K562 (cell line): ENCODE data around the gene FAIM. TPM values are rescaled to one million over a fixed set of nuclear protein-coding genes. Genes with fewer than 3 reads are reported as not detected.

Experiments used
- ATAC-seq: fragments of 200-7000 bp; cut with Tn5 transposase; 3 replicates; pipeline ENCODE4 v1.9.1; 2020; ENCODE audit warnings: moderate library complexity
- BruUV-seq: library from RNA; stranded (reverse); fragments of 400-500 nt; replicated peaks from 2 replicates; lab custom pipeline; 2021; lab: Mats Ljungman, UMichigan
- CTCF ChIA-PET: fragments of 300-600 bp; formaldehyde crosslinking; extraction: SDS; loops from one replicate; lab custom pipeline; 2021; ENCODE audit warnings: low intra/inter-chr PET ratio; lab: Yijun Ruan, JAX
- POLR2A ChIA-PET: fragments of 300-600, 350-650 bp; sonication (Branson Sonifier 250); formaldehyde crosslinking; extraction: SDS; loops from one replicate; lab custom pipeline; 2021; ENCODE audit warnings: antibody characterized with exemption, inconsistent platforms; lab: Yijun Ruan, JAX
- DNase-seq, 4 experiments: peaks; one replicate each; pipeline versions ENCODE4 v3.0.0 to v3.0.0-alpha.2; 2011 to 2018; ENCODE audit warnings: low spot score in 3 of 4, mixed read lengths in 3 of 4; ENCODE audit errors: extremely low read depth in 1 of 4
- FAIRE-seq: peaks from 2 replicates; lab custom pipeline; 2011; peaks lifted over from hg19 to GRCh38; lab: Jason Lieb, UNC
- H2AFZ ChIP-seq: 2 replicates; pipeline ENCODE4 v1.6.0; 2011; ENCODE audit warnings: low read depth, low read length, control low read depth, inconsistent platforms
- H3K27ac ChIP-seq: fragments of 200-600 bp; 3 replicates; pipeline ENCODE4 v1.8.0; 2011; ENCODE audit warnings: low read depth, mild to moderate bottlenecking, control low read depth, inconsistent platforms, low read length, moderate library complexity, mixed read lengths; ENCODE audit errors: extremely low read depth
- H3K27me3 ChIP-seq, 2 experiments: fragments of 300-600 bp in 1 of 2; 2 replicates in 1 of 2; 3 replicates in 1 of 2; pipeline versions ENCODE4 v1.6.0 to v1.8.0; 2011; ENCODE audit warnings: inconsistent platforms in 2 of 2, low read length in 2 of 2, mild to moderate bottlenecking in 1 of 2, mixed read lengths in 1 of 2, moderate library complexity in 1 of 2; ENCODE audit not compliant: control insufficient read depth in 2 of 2, insufficient read depth in 2 of 2
- H3K36me3 ChIP-seq: fragments of 300-600 bp; 3 replicates; pipeline ENCODE4 v1.8.0; 2011; ENCODE audit warnings: mild to moderate bottlenecking, low read length, inconsistent platforms; ENCODE audit not compliant: control insufficient read depth, insufficient read depth
- H3K4me1 ChIP-seq, 2 experiments: fragments of 200-600 bp in 1 of 2; replicated peaks in 1 of 2; 2 replicates in 1 of 2; 3 replicates in 1 of 2; pipeline versions ENCODE4 v1.5.1 to v1.8.0; 2011; ENCODE audit warnings: inconsistent platforms in 2 of 2, low read length in 2 of 2, mild to moderate bottlenecking in 1 of 2, mixed read lengths in 1 of 2, moderate library complexity in 1 of 2; ENCODE audit not compliant: control insufficient read depth in 2 of 2, insufficient read depth in 2 of 2
- H3K4me2 ChIP-seq: 2 replicates; pipeline ENCODE4 v1.6.1; 2011; ENCODE audit warnings: low read length, control low read depth, inconsistent platforms, mixed read lengths; ENCODE audit not compliant: insufficient read depth
- H3K4me3 ChIP-seq: fragments of 200-600 bp; sonication (generic), shearing (Covaris generic); 2 replicates; pipeline ENCODE4 v1.5.1; 2016; ENCODE audit warnings: control low read depth, inconsistent platforms
- H3K79me2 ChIP-seq: fragments of 200-600 bp; 3 replicates; pipeline ENCODE4 v1.8.0; 2011; ENCODE audit warnings: low read length, inconsistent platforms; ENCODE audit not compliant: control insufficient read depth, insufficient read depth
- H3K9ac ChIP-seq, 2 experiments: 2 replicates each; pipeline versions ENCODE4 v1.6.0 to v1.6.1; 2011; ENCODE audit warnings: low read depth in 2 of 2, low read length in 2 of 2, control low read depth in 1 of 2, inconsistent platforms in 1 of 2, mild to moderate bottlenecking in 1 of 2, mixed read lengths in 1 of 2; ENCODE audit not compliant: insufficient read depth in 1 of 2
- H3K9me1 ChIP-seq: one replicate; pipeline ENCODE4 v1.6.0; 2011; ENCODE audit warnings: inconsistent platforms, mild to moderate bottlenecking, low read length, moderate library complexity; ENCODE audit not compliant: control insufficient read depth, insufficient read depth
- H3K9me3 ChIP-seq: replicated peaks from 2 replicates; pipeline ENCODE4 v1.5.1; 2011; ENCODE audit warnings: low read depth, low read length, inconsistent platforms; ENCODE audit not compliant: control insufficient read depth, insufficient read depth
- H4K20me1 ChIP-seq: replicated peaks from 2 replicates; pipeline ENCODE4 v1.6.1; 2011; ENCODE audit warnings: low read length, inconsistent platforms, mixed read lengths; ENCODE audit not compliant: control insufficient read depth, insufficient read depth
- BRD9 ChIP-seq: fragments of 450-650 bp; IDR thresholded peaks from 2 replicates; pipeline ENCODE4 v1.6.1; 2018; ENCODE audit warnings: low read depth; ENCODE audit not compliant: partially characterized antibody
- BRF2 ChIP-seq: IDR thresholded peaks from 3 replicates; pipeline ENCODE4 v1.6.1; 2011; ENCODE audit warnings: borderline replicate concordance, mild to moderate bottlenecking; ENCODE audit not compliant: insufficient read length, insufficient read depth
- DACH1 ChIP-seq: fragments of 450-650 bp; IDR thresholded peaks from 2 replicates; pipeline ENCODE4 v1.6.1; 2018; ENCODE audit not compliant: partially characterized antibody
- FOXK2 ChIP-seq, 2 experiments: fragments of 450-650 bp; IDR thresholded peaks in 1 of 2; conservative IDR thresholded peaks in 1 of 2; 2 replicates each; pipeline ENCODE4 v1.6.1; 2016; ENCODE audit warnings: low read depth in 2 of 2, mild to moderate bottlenecking in 1 of 2
- KAT7 ChIP-seq: sonication (generic); formaldehyde crosslinking; IDR thresholded peaks from 2 replicates; pipeline ENCODE4 v1.8.0; 2022; ENCODE audit warnings: missing genetic modification reagents, mild to moderate bottlenecking, borderline replicate concordance
- MAX ChIP-seq: sonication (generic); formaldehyde crosslinking; IDR thresholded peaks from 2 replicates; pipeline ENCODE4 v1.9.0; 2022; ENCODE audit warnings: mild to moderate bottlenecking, missing genetic modification reagents
- MECOM ChIP-seq: fragments of 250-450 bp; sonication (Bioruptor Pico); IDR thresholded peaks from 2 replicates; pipeline ENCODE4 v1.8.0; 2022; ENCODE audit warnings: inconsistent platforms
- MITF ChIP-seq: IDR thresholded peaks from 2 replicates; pipeline ENCODE4 v1.6.1; 2014; ENCODE audit warnings: antibody characterized with exemption
- NR1H2 ChIP-seq: sonication (generic); formaldehyde crosslinking; IDR thresholded peaks from 2 replicates; pipeline ENCODE4 v1.4.0; 2020; ENCODE audit warnings: mild to moderate bottlenecking, missing genetic modification reagents
- TAL1 ChIP-seq: fragments of 450-650 bp; IDR thresholded peaks from 2 replicates; pipeline ENCODE4 v1.6.1; 2016; ENCODE audit warnings: mild to moderate bottlenecking
- ZHX1 ChIP-seq: fragments of 150-350 bp; conservative IDR thresholded peaks from 2 replicates; pipeline ENCODE4 v1.6.1; 2014; ENCODE audit warnings: low read length
- ZNF785 ChIP-seq: fragments of 250-450 bp; sonication (Bioruptor Pico); IDR thresholded peaks from 2 replicates; pipeline ENCODE4 v1.4.0; 2020; ENCODE audit warnings: mild to moderate bottlenecking
- in situ Hi-C: fragments of 300-500 bp; cut with MboI; formaldehyde crosslinking; loops from 4 replicates; pipeline ENCODE4 v1.15.0; 2018; ENCODE audit warnings: inconsistent platforms, mixed read lengths
- intact Hi-C: fragments of 100-400 bp; cut with micrococcal nuclease; formaldehyde crosslinking; loops from 2 replicates; pipeline ENCODE4 v1.14.2; 2022
- polyA plus RNA-seq, 8 experiments: library from polyadenylated mRNA; depleted of rRNA in 4 of 8; stranded (reverse) in 5 of 8; unstranded in 3 of 8; fragments of >200 nt; fragmentation: Nextera tagmentation in 2 of 8; fragmentation: Illumina TruSeq in 1 of 8; extraction: Ambion mirVana in 2 of 8; extraction: Trizol in 1 of 8; gene quantifications; 2 replicates each; pipeline versions ENCODE4 v1.2.1 to v1.2.3, GENCODE V29; 2011 to 2014; ENCODE audit warnings: inconsistent platforms in 1 of 8, missing spikeins in 1 of 8
- total RNA-seq, 7 experiments: library from RNA; depleted of rRNA in 6 of 7; stranded (reverse); fragments of >200 nt in 6 of 7; fragmentation: Illumina TruSeq in 2 of 7; extraction: Trizol in 2 of 7; gene quantifications; 2 replicates each; pipeline versions ENCODE4 v1.2.1 to v1.2.3, GENCODE V29; 2011 to 2021; ENCODE audit warnings: low replicate concordance in 1 of 7

Gene FAIM
- total and polyA plus RNA-seq, 9 of the 15 experiments (the other 6 are each of a cell fraction or from before 2014, with no cell fraction given): 2.5 to 7.9 (median 6.6) TPM

GRCh38 chr3:138681463-138682220 is 73.1 kb downstream of the FAIM start (continued):
- no peak for TF ChIP-seq ZHX1
- TF ChIP-seq BRF2: no peak
- TF ChIP-seq FOXK2 (conservative IDR thresholded peaks at IDR 0.05 in 1 of 2, IDR thresholded peaks at IDR 0.05 in 1 of 2; ENCODE audit: low read depth in 2 of 2): no peak

DNA sequence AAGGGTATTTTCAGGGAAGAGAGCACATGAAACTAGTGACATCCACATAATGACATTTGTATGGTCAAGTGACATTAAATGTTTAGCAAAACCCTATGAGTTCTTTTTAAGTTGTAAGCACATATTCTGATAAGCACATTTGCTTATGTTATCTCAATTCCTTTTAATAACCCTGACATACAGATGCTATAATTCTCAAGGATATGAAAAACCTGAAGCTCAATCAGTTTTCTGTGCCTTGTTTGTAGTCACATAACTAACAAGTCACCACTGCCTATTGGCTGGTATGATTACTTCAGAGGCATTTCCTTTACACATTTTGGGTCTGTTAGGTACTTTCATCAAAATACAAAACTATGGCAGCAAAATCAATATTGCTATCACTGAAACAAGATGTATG is 74.1 kb downstream of the FAIM start:
- H3K36me3 ChIP-seq: peaks cover 78% of the 10 kb centered on the region
- H3K27ac ChIP-seq: no peak overlapping the region
- H3K4me2 ChIP-seq: no peak overlapping the region
- peaks cover 3% of the 10 kb centered on the region; the same call in 1 of the 3 replicates for H3K79me2 ChIP-seq
- ATAC-seq: no peak
- FAIRE-seq: no peak
- H3K9ac ChIP-seq: no peak overlapping the region
- H2AFZ ChIP-seq: no peak overlapping the region
- H3K4me3 ChIP-seq: no peak overlapping the region
- no TSS peak for BruUV-seq
- intact Hi-C loops (no loop called here), in situ Hi-C loops (no loop called here)
- no peaks in the 10 kb centered on the region for H3K9me1 ChIP-seq
- no peak for DNase-seq
- no peaks in the 10 kb centered on the region for H4K20me1 ChIP-seq
- peaks cover 6 to 18% of the 10 kb centered on the region in 2 experiments; a peak in 4 of 5 replicates for H3K4me1 ChIP-seq
- ChIA-PET POLR2A (no interaction called here), CTCF (no interaction called here)
- H3K9me3 ChIP-seq: peaks cover 3% of the 10 kb centered on the region
- no peaks in the 10 kb centered on the region for H3K27me3 ChIP-seq
- TF ChIP-seq TAL1: no peak
- TF ChIP-seq KAT7: no peak
- TF ChIP-seq BRD9: no peak
- TF ChIP-seq ZNF785: no peak
- no peak for TF ChIP-seq MECOM (CRISPR knock-in tag)
- TF ChIP-seq DACH1: no peak
- no peak for TF ChIP-seq NR1H2 (CRISPR knock-in tag)
- TF ChIP-seq MITF: no peak
- TF ChIP-seq MAX (CRISPR knock-in tag): no peak
